GM19043 (cell line): ENCODE measurements around the gene HOXD10.

ENCODE experiments used
- ATAC-seq: cut with Tn5 transposase; IDR thresholded peaks from one replicate; pipeline ENCODE4 v1.9.1; 2021; ENCODE audit warnings: low read depth; ENCODE audit not compliant: unreplicated experiment

HOXD10 gene

GRCh38 chr2:176160986-176161824 lies 44.6 kb downstream of the HOXD10 start:
- ATAC-seq, result no peak

DNA sequence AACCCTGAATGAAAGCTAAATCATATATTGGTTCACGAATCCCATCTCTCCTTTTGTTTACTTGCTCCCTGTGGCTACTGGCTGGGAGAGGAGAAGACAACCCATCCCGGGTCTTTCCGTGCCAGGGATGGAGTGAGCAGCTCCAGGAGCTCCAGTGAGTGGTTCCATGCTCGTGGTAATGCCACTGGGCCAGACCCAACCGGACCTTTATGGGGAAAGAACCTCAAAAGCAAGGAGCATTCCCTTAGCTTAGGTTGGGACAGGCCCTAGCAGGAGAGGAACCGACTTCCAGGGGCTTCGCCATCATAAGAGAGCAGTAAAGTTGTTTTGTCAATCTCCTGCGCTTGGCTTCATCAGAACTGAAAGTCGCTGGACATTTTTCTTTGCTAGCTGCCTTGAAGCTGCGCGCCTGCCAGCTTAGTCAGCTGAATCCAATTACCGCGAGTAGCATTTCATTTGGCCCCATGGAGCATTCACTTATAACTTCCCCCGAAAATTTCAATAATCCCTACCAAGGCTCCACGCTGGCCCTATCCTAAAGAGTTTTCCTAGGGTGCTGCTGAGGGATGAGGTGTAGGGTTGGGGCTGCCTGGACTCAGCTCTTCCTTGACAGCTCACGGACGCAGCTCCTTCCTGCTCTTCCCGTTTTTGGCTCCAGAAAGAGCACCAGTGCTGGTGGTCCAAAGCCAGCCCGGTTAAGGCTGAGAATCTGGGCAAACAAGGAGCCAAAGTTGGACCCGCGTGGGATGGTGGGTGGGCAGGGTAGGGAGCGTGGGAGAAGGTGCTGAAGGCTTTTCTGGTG lies 45.4 kb downstream of the HOXD10 start:
- ATAC-seq, result no peak

DNA sequence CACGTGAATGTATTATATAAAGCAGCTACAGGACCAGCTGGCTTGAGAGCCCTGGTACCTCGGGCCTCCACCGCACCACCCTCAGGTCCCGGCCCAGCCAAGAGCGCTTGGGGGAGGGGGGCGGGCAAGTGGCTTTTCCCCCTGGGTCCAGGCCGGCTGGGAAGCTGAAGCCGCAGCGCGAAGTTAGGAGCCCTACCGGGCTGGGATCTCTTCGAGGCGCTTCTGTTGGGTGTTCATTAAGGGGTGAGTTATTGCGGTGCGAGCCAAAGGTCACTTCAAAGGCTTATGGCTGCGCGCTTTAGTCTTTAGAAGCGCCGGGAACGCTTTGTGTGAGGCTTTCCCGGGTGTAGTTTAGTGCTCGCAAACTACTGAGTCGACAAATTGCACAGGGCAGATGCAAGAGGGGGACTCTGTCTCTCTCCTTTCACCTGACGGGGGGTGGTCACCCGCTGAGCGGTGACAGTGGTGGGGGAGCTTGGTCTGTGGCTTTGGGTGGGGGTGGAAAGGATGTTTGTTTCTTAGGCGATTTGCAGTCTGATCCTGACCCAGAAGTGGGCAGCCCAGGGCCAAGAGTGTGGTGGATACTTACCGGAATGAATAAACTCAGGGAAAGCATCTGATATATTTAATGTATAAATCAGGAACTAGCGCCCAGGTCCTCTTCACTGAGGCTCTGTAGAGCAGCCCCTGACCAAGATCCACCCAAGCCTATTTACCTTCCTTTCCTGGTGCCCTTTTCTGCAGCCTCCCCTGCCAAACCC lies 46.5 kb downstream of the HOXD10 start:
- no peak for ATAC-seq

DNA sequence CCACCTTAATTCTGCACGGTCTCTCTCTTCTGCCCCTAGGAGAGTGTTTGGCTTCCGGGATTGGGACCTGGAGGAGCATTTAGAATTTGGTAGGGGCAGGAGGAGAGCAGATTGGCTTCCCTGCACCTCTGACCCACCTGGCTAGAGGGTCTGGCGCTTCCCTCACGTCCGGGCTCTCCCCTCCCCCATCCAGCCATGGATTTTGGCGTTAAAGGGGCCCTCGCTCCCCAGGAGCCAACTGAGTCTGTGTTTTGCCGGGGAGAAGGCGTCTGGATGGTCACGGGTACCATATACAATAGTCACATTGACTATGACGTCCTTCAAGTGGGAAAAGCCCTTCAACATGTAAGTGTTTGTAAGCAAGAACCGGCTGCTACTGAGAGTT lies 47.1 kb downstream of the HOXD10 start:
- no peak for ATAC-seq

DNA sequence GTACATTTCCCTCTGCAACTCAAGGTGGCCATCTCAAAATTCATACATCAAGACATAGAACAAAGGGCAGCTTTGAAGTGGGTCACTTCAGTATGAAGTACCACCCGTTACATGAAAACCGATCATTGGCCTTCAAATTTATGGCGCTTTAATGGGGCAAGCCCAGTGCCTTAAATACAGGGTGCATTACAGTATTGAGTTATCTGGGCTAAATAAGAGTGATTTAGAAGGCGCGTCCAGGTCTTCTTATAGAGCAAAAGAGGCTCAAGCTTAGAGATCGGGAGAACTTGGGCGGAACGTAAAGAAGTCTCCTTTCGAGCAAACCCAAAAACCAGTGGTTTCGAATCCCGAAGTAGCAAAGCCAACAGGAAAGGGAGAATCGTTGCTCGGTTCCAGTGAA lies 47.6 kb downstream of the HOXD10 start:
- ATAC-seq, result no peak

DNA sequence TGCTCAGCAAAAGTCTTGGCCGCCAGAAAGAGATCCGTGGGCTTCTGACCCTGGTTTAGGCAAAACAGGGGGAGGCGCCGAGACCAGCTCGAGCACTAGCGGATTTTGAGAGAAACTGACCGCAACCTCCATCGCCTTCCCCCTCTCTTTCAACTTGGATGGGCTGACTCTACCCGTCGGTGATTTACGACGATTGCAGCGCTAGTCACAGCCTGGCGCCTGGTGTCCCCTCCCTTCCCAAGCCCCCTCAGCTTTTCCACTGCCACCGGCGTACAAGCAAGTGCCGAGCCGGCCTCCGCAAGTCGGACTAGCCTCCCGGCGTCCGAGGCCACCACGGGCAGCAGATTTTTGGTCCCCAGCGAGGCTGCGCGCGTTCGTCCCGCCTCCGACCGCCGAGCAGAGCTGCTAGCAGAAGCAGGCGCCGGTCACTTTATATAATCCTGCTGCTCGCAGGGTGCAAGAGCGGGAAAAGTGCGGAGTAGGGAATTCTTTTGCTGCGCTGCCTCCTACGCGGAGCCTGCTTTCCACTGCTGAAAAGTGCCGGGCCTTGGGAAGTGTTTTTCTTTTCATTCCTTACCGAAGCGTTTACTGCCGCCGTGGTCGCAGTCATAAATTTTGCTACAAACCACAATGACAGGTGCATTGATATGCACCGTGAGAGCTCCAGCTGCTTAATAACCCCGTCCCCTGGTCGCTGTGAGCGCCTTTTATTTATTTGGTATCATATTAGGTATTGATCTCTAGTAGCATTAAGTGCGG lies 48.2 kb downstream of the HOXD10 start:
- ATAC-seq, result no peak

DNA sequence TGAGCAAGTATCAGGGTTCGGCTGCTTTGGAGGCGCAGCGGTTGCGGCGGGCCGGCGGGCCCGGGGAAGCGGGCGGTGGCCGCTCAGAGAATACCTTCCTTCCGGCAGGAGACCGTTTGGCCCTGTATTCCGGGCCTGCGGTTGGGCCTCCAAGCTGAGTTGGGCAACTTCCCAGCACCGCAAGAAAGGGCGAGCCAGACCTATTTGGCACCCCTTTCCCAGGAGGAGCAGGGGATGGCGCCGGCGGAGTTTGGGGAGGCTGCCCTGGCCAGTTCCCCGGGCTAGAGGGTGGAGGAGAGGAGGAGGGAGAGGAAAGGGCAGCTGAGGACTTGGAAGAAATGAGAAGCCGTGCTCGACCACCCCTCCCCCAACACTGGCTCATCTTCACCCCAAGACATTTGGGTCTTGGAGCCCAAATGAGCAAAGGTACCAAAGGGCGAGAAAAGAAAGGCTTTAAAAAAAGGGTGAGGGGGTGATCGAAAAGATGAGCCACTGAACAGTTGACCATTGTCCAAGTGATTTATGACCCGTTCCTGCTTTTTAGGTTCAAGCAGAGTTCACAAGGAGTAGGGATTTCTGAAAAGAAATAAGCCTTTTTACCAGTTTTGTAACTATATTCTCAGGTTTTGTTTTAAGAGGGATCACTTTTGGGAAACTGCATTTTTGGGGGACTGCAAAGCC lies 48.9 kb downstream of the HOXD10 start:
- no peak for ATAC-seq

- ATAC-seq, result no peak
These were observed 49.7 kb downstream of the HOXD10 start for GRCh38 chr2:176166272-176166671.

DNA sequence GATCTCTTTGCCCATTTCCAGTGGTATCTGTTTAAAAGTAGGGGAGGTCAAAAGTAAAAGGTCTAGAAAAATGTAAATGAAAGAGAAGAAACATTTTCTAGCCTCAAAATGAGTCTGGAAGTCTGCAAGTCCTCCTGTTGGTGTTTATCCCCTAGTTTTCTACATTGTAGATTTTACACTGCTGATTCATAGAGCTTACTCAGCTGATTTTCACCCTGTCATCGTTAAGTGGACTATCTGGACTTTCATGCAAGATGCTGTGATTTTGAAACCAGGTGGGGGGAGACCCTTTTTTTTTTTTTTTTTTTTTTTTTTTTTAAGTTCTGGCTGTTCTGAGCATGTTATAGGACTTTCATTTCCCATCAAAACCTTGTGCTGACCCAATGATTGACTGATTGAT lies 50.8 kb downstream of the HOXD10 start:
- no peak for ATAC-seq

- no peak for ATAC-seq
These were observed 52.6 kb downstream of the HOXD10 start for GRCh38 chr2:176169181-176169580.
